Measurements from ENCODE around the gene SMCO2.

- no peak for TF ChIP-seq CTCF (IDR thresholded peaks at IDR 0.05)
- no peak for TF ChIP-seq POLR2A (IDR thresholded peaks at IDR 0.05)
These were observed 76.7 kb downstream of the SMCO2 start for GRCh38 chr12:27523305-27523641.

Measured in esophagus squamous epithelium (tissue), 4 donors.